ENCODE data around the gene RTN4R.
"Not testable (repeated sequence)": the region's sequence is repeated elsewhere in the genome, so short reads cannot be mapped to it uniquely, and the experiment has no call there.

GRCh38 chr22:20303229-20303534 is 35.1 kb upstream of the RTN4R start:
- not testable (repeated sequence) for TF ChIP-seq POLR2AphosphoS5 (IDR thresholded peaks at IDR 0.05; ENCODE audit: low read depth, low read length); CTCF (IDR thresholded peaks at IDR 0.05); SIN3A (IDR thresholded peaks at IDR 0.05; ENCODE audit: borderline replicate concordance, insufficient read depth, low read depth, low read length); REST (IDR thresholded peaks at IDR 0.05; ENCODE audit: insufficient read depth in 1 of 2, low read depth in 2 of 2, low read length in 1 of 2); TCF7L2 (IDR thresholded peaks at IDR 0.05; ENCODE audit: low read depth, low read length)

Data from Panc1 (cell line).